GM19239 (cell line): ENCODE measurements around the gene GABBR2.

Experiments used
- DNase-seq: peaks from one replicate; pipeline ENCODE4 v3.0.0; 2011; ENCODE audit warnings: low spot score; ENCODE audit not compliant: insufficient read length
- FAIRE-seq: peaks from 2 replicates; lab custom pipeline; 2011; peaks lifted over from hg19 to GRCh38; lab: Jason Lieb, UNC

GABBR2 gene

DNA sequence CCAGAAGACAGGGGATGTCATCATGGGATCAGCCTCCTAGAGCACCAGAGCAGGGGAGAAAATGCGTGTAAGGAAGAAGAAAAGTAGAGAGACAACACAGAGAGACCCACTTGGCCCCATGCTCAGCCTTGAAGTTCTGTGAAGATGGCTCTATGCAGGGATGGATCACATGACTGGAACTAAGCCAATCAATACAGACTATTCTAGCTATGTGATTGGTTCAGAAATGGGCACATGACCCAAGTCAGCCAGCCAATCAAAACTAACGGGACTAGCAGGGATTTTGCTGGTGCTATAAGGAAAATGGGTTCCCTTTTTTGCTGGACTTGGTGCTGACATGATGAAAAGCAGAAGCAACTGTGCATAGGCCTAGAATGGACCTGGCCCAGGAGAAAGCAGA, 280.3 kb downstream of the GABBR2 start:
- FAIRE-seq (no peak), DNase-seq (no peak)

DNA sequence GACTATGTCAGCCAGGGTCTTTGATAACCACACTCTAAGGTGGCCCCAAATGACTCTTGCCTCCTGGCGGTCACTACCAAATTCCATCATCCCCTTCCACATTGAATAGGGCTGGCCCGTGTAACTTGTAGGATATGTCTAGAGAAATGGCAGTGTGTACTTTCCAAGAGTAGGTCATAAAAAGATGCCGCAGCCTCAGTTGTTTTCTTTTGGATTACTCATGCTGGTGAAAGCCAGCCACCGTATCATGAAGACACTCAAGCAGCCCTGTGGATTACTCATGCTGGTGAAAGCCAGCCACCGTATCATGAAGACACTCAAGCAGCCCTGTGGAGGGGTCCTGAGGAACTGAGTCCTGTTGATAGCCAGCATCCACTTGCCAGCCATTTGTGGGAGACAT, 281.2 kb downstream of the GABBR2 start:
- FAIRE-seq = no peak
- DNase-seq = no peak

DNA sequence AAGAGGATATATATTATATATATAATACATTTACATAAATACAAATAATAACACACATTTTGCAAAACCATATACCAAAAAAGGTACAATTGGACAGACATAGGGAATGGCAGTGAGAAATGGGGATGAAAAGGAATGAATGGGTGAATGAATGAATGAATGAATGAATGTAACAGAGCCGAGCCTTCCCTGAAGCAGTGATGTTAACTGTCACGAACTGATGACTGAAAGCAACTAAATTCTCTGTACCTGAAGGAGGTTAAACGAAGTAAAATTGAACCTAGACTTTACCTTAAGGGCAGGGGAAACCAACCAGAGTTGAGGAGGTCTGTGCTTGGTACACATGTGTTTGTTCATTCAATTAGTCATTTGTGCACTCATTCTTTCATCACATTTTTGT, 283.7 kb downstream of the GABBR2 start:
- no peak for FAIRE-seq

DNA sequence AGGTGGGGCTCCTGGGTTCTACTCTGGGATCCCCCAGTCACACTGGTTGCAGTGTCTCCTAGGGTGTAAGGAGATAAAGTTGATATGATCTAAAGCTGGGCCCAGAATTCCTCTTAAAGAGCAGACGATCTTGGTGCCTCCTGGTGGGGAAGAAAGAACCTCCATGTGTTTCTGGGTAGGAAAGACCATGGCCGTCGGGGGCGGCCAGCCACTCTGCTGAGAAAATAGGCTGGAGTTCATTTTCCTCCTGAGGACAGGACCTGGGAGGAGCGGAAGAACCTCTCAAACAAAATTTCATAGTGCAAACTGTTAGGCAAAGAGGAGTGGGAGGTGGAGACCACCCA, 289.5 kb downstream of the GABBR2 start:
- FAIRE-seq (no peak), DNase-seq (no peak)

More for the DNA sequence above, 283.7 kb downstream of the GABBR2 start:
- no peak for DNase-seq

DNA sequence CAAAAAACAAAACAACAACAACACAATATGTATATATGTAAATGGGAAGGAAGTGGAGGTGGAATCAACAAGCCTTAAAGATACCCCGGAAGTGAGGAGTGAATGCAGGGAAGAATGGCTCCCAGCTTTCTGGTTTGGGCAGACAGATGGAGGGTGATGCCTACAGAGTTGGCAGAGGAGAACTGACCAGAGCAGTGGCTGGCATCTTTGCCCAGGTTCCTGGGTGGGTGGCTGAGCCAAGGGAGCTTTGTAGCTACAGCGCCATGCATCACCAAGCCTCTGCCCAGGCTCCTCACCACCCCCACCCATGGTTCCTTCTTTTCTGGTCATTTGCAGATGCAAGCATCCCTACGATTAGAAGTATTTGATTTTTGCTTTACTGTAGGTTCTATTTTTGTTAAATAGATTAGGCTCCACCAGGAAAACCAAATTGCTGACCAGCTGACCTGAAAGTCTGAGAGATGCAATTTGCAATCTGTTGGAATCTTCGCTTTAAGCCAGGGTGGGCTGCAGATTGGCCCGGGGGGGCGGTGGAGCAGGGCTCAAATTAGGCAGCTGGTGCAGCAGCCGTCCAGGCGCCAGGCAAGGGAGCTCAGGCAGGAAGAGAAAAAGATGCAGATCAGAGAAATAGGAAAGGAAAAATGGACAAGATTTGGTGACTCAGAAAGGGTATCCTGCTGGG, 290.0 kb downstream of the GABBR2 start:
- DNase-seq = no peak
- no peak for FAIRE-seq

DNA sequence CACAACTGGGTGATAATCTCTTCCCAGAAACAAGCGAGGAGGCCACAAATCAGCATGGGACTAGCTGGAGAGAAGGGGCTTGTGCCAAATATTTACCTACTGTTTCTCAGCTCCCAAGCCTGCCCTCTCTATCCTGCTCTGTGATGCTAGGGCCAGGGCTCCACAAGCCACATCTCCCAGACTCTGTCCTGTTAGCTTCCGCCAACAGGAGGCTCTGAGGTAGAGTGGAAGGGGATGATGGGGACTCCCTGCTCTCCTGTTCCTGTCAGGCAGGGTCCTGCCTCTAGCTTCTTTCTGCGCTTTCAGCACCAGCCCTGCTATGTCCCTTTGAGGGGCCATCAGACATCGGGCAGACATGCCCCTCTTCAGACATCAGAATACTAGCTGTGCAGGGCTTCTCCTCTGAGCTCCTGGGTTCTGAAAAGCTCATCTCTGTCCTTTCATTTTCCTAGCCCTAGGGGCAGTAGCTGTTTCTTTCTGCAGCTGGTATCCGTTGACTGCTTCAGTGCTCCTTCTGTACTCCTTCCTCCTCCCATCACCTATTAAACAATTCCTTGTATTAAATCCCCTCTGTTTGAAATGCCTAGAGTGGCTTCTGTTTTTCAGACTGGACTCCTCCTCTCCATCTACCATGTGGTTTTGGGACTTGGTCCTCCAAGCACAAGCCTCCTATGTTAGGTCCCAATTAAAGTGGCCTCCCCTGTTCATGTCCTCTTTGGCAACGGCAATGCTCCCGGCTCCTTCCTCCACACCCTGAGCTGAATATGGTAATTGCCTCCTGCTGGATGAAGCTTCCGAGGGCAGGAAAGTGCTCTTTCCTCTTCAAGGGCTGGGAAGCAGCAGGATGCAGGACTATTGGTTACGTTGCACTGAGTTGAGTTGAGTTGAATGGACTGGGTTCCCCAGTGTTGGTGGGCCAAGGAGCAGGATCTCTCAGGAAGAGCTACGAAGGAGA, 292.2 kb downstream of the GABBR2 start:
- no peak for FAIRE-seq
- no peak for DNase-seq

DNA sequence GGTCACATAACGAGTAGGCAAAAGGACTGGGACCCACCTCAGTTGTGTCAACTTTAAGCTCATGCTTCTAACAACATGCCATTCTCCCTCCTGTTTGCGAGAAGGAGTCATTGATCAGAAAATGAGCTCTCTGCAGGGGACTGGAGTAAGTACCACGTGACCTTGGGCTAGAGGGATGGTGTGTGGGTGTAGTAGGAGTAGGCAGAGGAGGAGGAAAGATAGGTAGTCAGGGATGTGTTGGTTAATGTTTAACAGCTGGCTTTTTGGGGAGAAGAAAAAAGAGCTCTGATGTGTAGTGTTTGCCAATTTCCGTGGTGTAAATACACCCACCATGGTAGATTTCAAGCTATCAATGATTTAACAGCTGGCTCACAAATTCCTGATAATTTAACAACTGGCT, 293.0 kb downstream of the GABBR2 start:
- no peak for DNase-seq
- FAIRE-seq = no peak

DNA sequence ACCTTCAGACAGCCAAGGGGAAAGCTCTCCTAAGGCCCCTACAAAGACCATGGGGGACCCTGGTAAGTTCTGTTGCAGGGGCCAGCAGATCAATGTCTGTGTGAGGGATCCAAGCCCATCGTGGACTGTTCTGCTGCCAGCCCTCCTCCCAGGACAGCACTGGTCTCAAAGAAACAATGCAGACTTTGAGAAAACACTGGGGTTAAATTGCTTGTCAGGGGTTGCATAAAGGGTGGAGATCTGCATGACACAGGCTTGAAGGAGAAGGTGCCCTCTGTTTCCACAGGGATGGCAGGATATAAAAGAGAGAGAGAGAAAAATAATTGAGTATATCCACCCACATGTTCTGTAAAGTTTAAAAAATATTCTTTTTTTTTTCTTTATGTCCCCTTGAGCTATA, 295.7 kb downstream of the GABBR2 start:
- DNase-seq = no peak
- no peak for FAIRE-seq

DNA sequence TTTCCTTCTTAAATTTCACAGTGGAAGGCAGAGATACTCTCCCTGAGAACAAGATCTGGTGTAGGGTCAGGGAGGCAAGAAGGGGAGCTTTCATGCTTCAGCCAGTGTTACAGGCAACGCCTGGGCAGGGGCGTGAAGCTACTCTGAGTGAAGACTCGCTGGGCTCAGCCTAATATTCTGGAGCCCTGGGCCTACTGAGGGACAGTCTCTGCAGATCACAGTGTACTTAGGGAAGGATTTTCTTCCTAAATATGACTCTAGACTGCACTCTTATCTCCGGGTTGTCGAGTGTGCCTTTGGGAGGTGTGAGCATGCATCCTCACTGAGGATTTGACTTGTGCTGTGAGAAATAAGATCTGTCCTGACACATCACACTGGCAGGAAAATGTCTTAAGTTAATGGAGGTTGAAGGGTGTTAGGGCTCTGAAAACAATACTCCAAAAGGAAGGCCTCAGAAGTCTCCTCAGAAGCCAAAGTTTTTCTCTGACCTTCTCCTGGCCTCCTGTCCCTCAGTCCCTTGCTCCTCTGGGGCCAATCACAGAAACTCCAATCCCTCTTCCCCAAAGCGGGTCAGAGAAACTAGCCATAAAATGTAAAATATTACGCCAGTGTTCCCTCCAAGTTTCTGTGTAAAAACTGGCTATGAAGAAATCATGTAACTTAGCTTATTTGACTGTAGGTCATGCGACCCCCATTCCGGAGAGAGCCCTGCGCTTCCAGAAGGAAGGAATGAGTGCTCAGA, 296.5 kb downstream of the GABBR2 start:
- DNase-seq (no peak), FAIRE-seq (no peak)

DNA sequence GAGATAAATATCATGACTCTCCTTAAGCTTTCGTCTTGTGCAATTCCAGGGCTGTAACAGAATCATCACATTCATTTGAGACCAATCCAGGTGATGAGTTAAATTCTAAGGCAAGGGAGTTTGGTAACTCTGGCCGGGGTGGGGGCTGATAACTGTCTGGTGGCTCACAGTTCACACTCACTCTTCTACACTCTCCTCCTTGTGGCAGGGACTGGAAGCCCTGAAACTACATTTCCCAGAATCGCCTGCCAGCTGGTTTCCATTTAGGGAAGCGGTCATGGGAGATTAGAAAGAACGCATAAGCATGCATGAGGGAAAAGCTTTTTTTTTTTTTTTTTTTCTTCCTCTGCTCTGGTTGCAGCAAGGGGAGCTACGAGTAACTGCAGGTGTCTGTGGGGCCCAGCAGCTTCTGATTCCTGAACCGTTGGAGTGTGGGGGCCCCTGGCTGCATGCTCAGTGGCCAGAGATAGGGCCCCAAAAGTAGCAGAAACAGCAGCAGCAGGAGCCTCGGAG, 298.5 kb downstream of the GABBR2 start:
- DNase-seq (no peak), FAIRE-seq (no peak)

DNA sequence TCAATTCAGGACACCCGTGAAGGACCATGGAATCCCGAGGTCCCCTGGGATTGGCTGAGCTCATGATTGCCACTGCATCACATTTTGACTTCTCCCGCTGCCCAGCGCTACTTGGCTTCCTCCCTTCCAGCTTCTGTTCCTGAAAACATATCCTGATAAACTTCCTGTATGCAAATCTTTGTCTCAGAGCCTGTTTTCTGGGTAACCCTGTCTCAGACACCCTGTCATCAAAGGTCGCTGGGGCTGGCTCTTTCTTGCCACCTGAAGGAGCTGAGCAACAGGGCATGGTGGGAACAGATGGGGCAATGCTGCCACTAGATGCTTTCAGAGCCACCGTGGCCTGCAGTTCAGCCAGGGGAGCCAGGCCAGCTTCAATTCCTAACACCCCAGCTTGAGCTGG, 299.0 kb downstream of the GABBR2 start:
- DNase-seq (no peak), FAIRE-seq (no peak)

DNA sequence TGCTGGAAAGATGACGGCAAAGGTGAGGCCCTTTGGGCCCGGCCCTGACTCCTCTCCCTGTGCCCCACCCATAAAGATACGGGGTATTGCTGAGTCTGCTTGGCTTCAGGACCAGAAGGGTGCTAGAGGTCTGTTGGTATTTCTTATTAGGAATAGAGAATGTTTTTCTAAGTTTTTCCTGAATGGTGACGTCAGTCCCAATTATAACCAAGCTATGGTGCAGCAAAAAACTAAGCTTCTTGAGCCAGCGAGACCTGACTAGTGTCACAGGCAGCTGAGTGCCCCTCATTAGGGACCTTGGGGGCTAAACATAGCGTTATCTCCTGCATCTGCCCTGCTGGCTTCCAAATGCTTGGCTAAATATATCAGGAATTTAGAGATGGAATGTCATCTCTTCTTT, 302.3 kb downstream of the GABBR2 start:
- no peak for FAIRE-seq

DNA sequence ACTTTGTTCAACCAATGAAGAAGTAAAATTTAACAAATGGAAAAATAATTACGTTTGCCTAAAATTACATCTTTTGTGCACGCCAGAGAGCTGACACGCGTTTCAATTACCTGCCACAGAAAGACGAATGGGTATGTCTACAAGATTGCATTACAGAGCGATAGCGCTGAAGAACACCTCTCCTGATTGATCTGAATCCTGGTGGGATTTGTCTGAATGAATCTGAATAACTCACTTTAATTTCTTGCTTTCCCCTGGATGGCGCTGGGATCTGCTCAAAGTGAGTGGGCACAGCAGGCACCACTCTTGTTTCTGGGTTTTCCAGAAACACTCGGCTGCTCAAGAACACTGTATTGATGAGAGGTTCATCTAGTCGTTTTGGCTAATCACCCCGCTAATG, 304.5 kb downstream of the GABBR2 start:
- no peak for DNase-seq
- FAIRE-seq = no peak

More for the DNA sequence above, 302.3 kb downstream of the GABBR2 start:
- no peak for DNase-seq

DNA sequence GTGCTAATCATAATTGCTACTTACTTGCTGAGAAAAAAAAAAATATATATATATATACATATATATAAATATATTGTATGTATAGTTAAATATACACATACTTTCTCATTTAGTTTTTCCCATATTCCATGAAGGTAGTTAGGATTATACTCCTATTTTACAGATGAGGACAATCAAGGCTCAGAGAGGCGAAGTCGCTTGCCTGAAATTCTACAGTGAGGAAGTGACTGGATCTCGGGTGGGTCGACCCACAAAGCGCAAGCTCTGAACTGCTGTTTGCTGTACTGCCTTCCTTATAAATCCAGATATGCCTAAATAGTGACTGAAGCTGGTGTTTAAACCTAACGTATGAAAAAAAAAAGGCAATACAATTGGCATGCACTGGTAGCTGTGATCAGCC, 305.0 kb downstream of the GABBR2 start:
- FAIRE-seq (no peak), DNase-seq (no peak)

DNA sequence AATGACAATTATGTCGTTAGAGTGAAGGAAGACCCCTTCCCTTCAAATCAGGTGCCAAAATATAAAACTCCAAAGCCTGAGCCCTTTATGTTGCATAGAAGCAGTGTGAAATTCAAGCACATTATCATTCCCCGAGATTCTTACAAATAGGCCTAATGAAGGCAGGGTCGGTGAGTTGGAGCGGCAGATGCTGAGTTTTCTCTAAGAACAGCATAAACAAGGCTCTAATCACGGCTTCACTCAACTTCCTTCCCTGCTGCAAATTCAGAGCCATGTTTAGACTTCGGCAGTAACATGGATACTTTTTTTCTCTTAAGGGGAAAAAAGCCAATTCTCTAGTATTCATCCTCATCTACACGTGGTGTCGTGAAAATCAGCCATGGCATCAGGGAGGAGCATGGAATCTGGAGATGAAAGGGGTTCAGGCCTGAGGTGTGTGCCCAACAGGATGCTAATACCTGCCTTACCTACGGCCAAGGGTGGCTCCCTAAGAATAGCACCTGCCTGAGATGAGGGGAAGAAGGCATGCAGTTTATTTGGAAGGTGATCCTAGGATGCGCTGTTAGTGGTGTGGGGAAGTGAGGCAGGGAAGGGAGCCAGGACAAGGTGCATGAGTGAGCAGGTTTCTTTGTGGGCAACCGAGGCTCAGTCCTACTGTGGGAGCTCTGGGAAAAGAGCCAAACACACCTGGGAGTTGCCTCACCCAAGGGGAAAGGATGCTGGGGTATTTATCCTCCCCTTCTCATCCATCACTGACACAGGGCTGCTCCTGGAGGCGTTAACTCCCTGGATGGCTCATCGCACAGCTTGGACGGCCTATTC, 306.5 kb downstream of the GABBR2 start:
- no peak for DNase-seq
- no peak for FAIRE-seq

DNA sequence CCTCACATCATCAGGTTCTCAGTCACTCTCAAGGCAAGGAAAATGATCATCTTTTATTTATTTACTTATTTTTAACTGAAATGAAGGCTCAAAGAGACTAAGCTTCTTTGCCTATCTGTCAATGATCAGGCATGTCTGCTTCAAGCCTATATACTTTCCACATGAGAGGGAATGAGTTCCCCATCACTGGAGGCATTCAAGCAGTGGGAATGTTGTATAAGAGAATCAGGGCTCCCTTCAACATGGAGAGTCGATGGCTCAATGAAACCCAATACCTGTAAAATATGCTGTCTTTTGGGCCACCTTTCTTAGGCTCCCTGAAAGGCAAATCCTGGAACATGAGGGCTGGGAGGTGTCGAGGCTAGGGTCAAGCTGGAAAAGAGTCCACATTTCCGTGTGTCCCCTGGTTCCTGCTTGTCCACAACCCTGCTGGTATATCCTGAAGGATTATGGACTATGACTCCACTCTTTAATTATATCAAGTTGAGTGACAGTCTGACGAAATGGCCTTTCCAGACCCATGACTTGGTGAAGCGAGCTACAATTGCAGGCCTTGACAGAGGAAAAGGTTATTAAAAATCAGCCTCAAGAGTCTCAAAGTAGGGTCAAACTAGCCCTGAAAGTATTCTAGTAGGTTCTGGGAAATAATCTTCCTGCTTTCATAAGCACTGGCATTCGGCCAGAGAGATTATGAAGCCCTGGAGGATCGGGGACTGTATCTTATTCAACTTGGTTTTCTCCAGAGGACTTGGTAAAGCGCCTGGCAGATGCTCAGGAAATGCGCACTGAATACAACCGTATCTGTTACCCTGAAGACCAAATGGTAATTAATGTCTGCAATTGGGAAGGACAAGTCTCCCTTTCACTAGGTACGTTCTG, 307.4 kb downstream of the GABBR2 start:
- FAIRE-seq (no peak), DNase-seq (no peak)

DNA sequence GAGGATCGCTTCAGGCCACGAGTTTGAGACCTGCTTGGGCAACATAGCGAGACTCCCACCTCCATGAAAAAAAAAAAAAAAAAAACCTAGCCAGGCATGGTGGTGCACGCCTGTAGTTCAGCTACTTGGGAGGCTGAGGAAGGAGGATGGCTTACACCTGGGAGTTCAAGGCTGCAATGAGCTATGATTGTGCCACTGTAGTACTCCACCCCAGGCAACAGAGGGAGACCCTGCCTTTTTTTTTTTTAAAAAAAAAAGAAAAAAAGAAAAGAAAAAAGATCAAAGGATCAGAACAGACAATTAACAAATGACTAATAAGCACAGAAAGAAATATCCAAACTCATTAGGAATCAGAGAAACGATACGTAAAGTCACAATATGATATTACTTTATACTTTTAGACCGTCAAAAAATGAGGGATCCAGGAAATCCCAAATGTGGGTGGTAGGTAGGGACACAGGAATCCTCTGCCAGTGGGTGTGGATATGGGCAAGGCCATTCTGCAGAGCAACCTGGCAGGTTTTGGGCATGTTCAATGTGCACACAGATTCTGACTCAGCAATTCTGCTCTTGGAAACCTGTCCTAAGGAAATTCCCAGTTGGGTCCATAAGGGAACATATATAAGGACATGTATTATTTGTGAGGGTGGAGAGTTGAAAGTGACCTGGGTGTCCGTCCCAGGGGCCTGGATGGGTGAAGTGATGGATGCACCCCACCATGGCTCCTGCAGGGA, 308.6 kb downstream of the GABBR2 start:
- DNase-seq (no peak), FAIRE-seq (no peak)

DNA sequence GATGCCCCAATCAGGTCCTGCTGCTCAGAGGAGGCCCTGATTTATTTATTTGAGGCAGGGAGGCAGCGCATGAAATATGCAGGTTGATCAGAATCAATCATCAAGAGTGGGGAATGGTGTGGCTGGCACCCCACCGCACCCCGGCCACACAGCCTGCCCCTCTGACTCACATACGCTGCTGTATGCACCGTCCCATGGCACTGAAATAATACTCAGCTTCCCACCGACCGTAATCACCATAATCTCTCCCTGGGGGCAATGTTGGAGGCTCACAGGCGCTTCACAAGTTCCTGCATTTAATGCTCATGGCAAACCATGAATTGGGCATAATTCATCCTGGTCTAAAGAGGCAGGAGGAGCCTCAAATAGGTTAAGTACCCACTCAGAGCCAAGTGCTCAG, 312.1 kb downstream of the GABBR2 start:
- DNase-seq = no peak
- FAIRE-seq = no peak
